HuH-7.5 (cell line): ENCODE data around the gene N4BP2L2.

ENCODE experiments used
- DNase-seq: peaks from one replicate; pipeline ENCODE4 v3.0.0; 2011; ENCODE audit warnings: low spot score

The N4BP2L2 gene

DNA sequence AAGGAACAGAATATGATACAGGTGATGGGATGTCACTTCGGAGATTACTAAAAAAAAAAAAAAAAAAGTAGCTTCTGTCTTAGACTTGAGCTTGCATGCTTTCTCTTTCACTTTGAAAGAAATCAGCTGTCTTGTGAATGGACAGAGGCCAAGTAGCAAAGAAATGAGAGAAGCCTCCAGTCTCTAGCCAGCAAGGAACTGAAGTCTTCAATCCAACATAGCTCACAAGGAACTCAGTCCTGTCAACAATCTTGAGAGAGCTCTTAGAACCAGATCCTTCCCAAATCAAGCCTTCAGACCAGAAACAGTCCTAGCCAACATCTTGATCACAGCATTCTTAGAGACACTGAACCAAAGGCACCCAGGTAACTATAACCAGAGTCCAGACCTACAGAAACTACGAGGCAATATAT lies 7.7 kb downstream of the N4BP2L2 start:
- no peak for DNase-seq

DNA sequence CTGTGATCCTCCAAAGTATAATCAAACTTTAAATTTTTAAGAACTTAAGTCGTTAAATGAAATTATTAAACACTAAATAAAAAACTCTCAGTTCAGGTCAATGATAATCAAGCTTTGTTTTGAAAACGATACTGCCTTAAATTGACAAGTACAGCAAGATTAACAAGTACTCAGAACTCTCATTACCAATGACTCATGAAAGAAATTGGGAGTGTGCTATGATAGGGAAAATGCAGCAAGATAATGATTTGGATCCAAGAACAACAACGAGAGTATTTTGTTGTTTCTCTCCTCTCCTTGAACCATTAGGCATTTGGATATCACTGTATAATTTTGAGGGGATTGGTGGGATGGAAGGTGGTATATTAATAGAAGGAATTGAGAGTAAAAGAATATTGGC lies 10.2 kb downstream of the N4BP2L2 start:
- no peak for DNase-seq

DNA sequence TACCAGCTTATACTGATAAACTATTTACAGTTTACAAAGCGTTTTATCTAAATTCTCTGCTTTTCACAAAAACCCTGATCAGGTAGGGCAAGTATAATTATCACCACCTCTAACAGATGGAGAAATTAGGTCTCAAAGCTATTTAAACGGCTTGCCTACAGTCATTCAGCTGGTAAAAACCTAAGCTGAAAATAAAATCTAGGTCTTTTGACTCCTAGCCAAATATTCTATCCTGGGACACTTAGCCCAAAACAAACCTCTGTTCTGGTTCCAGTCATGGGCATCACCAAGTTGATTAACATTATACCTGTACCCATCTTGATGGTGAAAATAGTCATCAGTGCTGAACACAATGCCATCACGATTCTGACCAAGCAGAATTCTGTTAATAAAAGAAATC lies 11.4 kb downstream of the N4BP2L2 start:
- DNase-seq: no peak

DNA sequence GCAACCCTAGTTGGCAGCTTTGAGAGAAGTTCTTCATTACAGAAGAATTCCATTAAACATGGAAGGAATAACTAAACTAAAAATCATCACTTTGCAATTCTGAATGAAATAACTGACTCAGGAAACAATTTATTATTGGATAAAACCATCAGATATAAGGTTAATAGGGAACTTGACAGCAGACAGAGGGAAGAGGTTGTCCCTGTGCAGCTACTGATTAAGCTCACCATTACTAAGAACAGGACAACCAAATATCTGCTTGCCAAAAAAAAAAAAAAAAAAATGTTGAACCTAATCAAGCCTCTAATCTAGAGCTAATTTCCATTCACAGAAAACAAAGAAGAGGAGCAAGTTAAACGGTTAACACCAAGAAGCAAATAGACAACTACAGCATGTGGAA lies 12.8 kb downstream of the N4BP2L2 start:
- no peak for DNase-seq

DNA sequence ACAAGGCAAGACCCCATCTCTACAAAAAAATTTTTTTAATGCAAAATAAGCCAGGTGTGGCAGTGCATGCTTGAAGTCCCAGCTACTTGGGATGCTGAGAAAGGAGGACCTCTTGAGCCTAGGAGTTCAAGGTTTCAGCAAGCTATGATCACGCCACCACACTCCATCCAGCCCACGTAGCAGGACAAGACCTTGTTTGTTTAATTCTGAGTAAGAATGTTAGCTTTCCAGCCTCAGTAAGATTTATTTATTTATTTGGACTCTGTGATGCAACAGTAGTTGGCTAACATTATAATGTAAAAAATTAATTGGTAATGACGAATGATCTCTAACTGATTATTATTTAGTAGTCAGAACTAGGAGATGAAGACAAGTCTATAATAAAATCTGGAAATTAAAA lies 23.3 kb downstream of the N4BP2L2 start:
- DNase-seq: no peak

DNA sequence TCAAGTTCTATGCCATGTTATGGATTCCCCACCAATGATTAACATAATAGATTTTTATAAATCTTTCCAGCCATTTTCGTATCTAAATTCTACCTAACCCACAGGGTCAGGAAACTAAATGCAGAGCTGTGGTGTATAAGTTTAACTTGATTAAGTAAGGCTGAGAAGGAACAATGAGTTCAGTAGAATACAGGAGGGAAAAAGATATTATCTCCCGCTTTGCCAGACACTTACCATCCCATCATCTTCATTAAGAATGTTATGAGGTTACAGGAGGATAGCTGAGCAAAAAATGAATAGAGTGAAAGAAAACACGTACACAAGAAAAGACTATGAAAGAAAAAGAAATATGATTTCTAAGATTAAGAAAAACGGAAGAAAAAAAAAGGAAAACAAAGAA lies 27.1 kb downstream of the N4BP2L2 start:
- DNase-seq: no peak

DNA sequence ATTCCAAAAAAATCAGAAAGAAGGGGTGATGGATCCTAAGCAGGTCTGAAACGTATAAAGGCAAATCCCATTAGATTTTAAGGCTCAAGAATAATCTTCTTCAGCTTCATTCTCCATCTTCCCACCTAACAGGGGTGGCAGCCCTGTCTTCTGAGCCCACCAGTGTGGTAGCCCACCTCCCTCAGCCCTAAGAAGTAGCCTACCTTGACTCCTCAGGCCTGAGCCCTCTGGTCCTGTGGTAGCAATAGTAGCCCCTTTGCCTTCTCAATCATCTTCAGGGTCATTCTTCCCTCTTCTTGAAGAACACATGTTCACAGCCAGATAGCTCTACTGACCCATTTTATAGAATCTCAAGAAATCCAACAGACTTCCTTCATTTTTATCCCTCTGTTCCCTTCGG lies 33.7 kb downstream of the N4BP2L2 start:
- DNase-seq: no peak

DNA sequence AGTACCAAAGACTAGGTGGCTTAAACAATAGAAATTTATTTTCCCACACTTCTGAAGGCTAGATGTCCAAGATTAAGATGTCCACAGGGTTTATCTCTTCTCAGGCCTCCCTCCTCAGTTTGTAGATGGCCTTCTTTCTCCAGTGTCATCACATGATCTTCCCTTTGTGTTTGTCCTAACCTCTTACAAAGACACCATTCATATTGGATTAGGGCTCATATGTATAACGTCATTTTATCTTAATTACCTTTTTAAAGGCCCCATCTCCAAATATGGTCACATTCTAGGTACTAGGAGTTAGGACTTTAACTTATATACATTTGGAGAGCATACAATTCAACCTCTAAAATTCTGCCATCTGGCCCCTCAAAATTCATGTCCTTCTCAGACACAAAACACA lies 34.3 kb downstream of the N4BP2L2 start:
- no peak for DNase-seq

DNA sequence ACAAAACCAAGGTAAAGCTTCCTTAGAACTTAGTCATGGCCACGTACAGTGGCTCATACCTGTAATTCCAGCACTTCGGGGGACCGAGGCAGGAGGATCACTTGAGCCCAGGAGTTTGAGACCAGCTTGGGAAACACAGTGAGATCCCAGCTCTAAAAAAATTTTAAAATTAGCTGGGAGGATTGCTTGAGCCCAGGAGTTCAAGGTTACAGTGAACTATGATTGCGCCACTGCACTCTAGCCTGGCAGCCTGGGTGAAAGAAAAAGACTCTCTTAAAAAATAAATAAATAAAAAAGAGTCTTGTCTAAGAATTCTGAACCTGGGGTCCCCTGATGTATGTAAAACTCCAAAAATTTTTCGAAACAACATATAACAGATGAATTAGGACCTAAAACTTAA lies 34.9 kb downstream of the N4BP2L2 start:
- no peak for DNase-seq

DNA sequence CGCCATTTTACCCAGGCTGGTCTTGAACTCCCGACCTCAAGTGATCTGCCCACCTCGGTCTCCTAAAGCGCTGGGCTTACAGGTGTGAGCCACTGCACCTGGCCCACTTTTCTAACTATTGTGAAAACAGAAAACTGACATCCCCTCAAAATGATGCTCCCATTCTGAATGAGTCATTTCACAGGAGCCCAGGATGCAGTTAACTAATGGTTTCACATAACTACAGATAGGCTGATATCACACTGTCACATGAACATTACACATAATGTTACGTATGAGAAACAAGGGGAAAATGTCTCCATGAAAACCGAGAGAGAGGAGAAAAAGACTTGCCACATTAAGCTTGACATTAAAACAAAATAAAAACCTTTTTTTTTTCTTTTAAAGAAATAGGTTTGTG lies 37.5 kb downstream of the N4BP2L2 start:
- no peak for DNase-seq

DNA sequence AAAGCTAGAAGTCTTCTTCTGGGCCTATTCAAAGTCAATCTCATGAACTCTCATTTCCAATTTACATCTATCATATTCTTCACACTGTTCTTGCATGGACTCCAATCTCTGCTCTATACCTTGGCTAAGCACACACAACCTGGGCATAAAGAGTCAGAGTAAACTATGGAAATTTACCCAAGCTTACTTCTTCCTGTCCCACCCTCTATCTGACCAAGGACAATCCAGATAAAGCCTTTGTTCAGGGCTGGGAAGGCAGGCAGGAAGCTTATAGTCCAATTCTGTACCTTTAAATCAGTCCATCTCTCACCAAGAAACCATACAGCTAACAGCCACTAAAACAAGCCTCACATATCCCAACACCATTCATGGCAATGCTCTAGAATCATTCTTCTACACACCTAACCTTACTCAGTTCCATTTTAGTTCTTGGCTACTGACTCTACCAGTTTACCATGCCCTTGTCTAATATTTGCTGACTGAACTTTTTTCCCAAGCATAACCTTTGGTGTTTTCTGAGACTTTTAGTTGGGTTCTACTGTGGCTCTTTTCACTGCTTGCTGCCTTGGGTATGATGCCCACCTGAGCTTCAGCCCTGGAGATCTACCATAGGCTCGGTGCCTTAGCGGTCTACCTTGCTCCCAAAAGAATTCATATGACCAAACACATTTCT lies 38.9 kb downstream of the N4BP2L2 start:
- no peak for DNase-seq

DNA sequence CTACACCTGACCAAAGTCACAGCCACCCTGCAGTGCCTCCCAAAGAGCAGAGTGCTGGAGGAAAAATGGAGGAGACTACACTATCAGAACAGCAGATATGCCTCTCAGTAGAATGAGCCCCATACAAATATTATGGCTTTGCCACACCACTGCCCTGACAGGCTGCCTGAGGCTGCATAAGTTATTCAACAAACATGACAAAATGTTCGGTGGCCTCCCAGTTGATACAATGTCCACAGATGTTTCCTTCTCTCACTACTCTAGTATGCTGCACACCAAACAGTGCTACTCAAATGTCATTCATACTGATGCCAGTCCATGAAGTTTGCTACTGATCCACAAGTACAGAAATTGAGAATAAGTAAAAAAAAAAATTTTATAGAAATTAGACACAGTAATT lies 41.0 kb downstream of the N4BP2L2 start:
- no peak for DNase-seq

DNA sequence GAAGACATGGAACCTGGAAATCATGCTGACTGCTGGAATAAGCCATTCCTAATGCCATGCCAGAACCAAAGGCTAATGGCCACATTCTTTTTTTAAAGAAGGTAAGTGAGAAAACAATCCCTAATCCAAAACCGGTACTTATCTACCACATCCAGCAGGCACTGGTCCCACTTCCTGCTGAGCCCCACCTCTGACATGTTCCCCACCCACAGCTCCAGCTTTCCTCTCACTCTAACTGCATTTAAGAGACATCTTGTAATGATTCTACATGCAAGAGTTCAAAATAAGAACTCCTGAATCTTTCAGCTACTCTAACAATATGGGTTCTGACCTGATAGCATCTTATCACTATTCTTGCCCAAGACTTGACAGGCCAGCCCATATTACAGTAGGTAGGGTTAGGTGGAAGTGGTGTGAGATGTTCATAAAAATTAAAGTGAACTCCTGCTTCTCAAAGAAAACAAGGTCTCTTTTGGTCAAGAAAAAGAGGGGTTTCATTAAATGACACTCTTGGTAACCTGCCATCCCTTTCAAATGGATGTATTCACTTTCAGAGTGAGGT lies 41.9 kb downstream of the N4BP2L2 start:
- DNase-seq: no peak

DNA sequence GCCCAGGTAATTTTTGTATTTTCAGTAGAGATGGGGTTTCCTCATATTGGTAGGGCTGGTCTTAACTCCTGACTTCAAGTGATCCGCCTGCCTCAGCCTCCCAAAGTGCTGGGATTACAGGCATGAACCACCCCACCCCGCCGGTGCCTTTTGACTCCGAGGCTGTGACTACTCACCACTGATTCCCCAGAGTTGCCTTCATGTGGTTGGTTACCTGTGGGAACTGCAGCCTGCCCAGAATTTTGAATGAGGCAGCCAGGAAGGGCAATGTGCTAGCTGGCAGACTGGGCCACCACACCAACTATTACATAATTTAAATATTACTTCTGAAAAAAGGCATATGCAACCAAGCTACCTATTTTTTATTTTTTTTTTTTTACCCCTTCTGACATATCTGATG lies 42.8 kb downstream of the N4BP2L2 start:
- DNase-seq: no peak

DNA sequence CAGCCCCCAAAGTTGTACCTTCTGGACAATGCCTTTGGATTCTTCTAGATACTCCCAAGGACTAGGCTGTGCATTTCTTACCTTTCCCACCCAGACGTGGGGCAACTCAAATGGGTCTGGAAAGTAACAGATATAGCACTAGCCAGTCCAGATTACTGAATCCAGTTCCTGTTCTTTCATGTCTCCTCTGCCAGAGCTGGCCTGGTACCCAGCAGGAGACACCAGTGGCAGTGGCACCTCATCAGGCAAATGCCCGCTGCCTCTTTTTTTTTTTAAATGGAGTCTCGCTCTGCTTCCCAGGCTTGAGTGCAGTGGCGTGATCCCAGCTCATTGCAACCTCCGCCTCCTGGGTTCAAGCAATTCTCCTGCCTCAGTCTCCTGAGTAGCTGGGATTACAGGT lies 43.2 kb downstream of the N4BP2L2 start:
- no peak for DNase-seq

DNA sequence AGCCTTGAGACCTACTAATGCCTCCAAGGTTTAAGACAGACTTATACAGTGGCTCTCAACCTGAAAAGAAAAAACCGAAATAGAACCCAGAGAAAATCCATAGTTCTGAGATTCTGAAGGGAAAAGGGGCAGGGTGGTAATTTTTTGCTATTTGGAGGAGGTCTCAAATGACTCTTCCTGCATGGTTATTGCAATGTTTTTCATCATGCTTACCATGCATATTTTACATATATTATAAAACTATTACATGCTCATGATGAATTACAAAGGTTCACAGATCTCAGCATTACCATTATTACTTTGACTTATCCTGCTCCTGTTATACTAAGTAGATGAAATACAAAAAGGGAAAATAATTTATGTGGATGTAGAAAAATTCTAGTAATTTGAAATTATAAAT lies 47.6 kb downstream of the N4BP2L2 start:
- DNase-seq: no peak

DNA sequence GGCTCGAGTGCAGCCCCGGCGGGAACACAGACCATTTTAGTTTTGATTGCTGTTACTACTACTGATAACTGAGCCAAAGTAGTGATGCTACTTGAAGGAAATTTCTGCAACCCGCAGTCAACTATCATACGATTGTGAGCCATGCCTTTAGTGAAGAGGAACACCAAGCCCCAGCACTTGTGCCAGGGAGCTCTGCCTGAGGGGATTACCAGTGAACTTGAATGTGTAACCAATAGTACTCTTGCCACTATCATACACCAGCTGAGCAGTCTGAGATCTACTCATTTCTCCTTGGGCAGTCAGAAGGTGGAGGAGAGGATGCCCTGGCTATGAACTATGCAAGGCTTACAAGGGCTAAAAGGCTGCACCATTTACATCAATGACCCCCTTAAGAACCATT lies 61.7 kb downstream of the N4BP2L2 start:
- no peak for DNase-seq

DNA sequence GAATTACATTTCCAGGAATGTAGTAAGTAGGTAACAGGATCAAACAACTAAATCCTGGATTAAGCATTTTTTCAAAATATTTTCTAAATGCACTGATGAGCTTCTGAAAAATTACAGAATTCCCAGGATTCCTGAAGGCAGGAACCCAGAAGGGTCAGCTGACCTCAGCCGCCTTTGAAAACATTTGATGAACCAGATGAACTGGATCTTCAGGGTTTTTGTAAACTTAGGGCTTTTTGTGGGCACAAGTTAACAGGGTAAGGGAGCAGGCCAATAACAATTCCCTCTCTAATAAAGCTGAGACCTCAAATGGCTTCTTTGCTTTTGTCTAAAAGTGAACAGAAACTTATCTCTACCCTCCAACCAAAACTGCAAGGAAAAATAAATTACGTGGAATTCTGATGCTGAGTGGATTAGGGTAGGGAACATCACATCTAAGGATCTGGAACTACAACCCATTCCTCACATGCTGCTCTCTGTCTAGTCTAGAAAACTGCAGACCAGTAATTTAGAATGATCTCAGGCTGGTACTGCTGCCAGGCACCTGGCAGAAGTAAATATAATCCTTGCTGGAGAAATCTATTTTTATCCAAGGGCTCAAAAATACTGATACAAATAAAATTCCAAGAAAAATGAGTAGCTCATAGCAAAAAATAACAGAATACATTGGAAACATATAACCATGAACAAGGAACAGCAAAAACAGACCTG lies 62.4 kb downstream of the N4BP2L2 start:
- no peak for DNase-seq

DNA sequence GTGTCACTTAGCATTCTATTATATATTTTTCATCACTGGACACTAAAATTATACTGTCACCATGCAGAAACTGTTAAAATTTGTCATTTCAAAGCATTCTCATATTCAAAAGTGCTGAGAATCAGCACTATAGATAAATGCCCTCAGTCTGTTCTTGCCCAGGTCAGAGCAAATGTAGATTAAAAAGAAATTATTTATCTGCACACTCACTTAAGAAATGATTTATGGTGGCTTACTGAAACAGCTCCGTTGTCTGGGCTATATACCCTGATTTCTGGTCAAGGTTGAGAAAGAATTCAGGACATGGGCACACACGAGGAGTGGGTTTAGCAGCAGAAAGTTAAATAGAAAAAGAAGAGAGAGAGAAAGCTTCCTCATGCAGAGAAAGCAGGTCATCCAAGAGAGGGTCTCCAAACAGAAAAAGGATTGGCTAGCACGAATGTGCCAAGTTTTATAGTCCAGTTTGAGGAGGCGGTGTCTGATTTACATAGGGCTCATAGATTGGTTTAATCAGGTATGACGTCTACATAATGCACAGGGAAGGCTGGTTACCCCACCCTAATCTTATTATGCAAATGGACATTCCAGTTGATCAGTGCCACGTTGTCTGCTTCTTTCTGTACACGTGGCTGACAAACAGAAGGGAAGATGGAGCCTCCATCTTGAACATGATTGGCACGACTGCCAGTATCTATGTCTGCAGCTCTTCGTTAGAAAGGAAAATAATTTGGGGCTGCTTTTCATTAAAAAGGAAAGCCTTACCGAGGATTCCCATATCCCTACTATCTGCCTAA lies 63.4 kb downstream of the N4BP2L2 start:
- no peak for DNase-seq

DNA sequence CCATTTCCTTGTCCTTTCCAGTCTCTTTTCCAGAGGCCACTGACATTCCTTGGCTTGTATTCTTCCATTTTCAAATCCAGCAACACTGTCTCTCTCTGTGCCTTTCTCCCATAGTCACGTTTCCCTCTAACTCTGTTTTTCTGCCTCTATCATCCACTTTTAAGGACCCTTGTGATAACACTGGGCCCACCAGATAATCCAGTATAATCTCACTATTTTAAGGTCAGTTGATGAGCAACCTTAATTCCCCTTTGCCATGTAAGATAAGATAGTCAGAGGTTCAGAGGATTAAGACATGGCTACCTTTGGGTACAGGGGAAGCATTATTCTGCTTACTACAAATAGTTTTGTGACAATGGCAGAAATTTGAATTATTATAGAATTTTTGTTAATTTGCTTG lies 64.9 kb downstream of the N4BP2L2 start:
- DNase-seq: no peak

DNA sequence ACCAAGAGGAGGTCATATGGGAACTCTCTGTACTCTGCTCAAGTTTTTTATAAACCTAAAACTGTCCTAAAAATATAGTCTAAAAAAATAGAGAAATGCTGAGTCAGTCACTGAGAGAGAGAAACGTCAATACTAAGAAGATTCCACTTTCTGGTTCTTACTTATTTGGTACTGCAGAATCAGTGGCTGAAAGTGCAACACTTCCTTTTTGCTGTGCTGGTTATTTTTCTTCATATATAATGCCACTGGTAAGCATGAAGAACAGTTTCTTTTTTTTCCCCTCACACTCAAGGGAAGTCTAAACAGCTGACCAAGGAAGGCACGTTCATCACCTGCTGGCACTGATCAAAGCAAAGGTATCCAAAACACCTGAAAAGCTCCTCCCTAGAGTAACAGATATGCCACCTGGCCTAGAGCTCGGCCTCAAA lies 66.4 kb downstream of the N4BP2L2 start:
- no peak for DNase-seq

DNA sequence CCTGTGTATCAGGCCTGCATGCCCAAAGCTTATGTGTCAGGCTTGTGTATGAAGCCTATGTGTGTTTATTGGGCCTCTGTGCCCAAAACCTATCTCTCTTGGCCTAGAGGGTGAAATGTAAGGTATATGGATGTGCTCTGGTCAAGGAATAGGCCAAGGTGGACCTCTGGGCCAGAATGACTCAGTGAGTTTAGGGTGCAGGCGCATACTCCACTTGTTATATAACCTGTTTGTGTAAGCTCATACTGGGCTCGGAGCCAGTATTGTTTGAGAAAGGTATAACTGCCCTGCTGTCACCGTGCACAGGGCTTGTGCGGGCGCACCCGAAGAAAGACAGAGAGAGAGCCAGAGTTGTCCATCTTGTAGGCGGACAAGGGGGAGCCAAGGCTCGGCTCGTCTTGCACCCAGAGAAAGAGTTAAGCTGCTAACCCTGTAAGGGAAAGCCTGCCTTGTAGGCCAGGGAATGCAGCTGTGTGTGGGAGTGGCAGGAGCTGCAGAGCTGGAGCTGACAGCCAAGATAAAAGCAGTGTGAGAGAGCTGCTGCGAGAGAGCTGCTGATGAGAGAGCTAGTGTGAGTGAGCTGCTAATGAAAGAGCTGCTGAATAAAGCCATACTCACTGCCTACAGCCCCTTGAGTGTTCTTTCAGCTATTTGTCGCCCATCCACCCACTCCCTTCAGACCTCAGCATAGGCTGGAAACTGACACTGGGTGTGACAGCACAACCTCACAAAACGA lies 67.2 kb downstream of the N4BP2L2 start:
- DNase-seq: no peak
